GM12891 (cell line): Measurements from ENCODE around the gene ASTN2.
A peak's percentile ranks its signal among the peaks of the same experiment; 100 is the strongest.

ENCODE experiments used
- DNase-seq: peaks from one replicate; pipeline ENCODE4 v3.0.0; 2011; ENCODE audit warnings: low spot score; ENCODE audit not compliant: insufficient read length
- FAIRE-seq: peaks from 2 replicates; lab custom pipeline; 2011; peaks lifted over from hg19 to GRCh38; lab: Jason Lieb, UNC
- PAX5 ChIP-seq: IDR thresholded peaks from 2 replicates; pipeline ENCODE4 v1.6.1; 2011; ENCODE audit warnings: low read length, moderate library complexity, mild to moderate bottlenecking; ENCODE audit not compliant: insufficient read depth, severe bottlenecking
- POLR2A ChIP-seq: IDR thresholded peaks from 2 replicates; pipeline ENCODE4 v1.6.1; 2011; ENCODE audit warnings: low read depth, low read length, control low read depth
- POLR2AphosphoS5 ChIP-seq: IDR thresholded peaks from 2 replicates; pipeline ENCODE4 v1.6.1; 2011; ENCODE audit warnings: low read depth, low read length, control low read depth
- POU2F2 ChIP-seq: IDR thresholded peaks from 2 replicates; pipeline ENCODE4 v1.6.1; 2011; ENCODE audit warnings: low read depth, mild to moderate bottlenecking, control low read depth, low read length, moderate library complexity
- SPI1 ChIP-seq: IDR thresholded peaks from 2 replicates; pipeline ENCODE4 v1.6.1; 2011; ENCODE audit warnings: low read depth, low read length, control low read depth
- TAF1 ChIP-seq: IDR thresholded peaks from 2 replicates; pipeline ENCODE4 v1.6.1; 2011; ENCODE audit warnings: low read depth, low read length, control low read depth

Gene ASTN2

GRCh38 chr9:116643691-116644090, 771.2 kb downstream of the ASTN2 start:
- FAIRE-seq (no peak), DNase-seq (no peak)
- TF ChIP-seq TAF1 (no peak), POLR2AphosphoS5 (no peak), SPI1 (no peak), POLR2A (no peak), POU2F2 (no peak), PAX5 (no peak)

- no peak for TF ChIP-seq POU2F2
- no peak for TF ChIP-seq PAX5
- TF ChIP-seq POLR2AphosphoS5, result no peak
- TF ChIP-seq SPI1, result no peak
- TF ChIP-seq TAF1, result no peak
- no peak for TF ChIP-seq POLR2A
- DNase-seq, result no peak
- FAIRE-seq, result no peak
Observed at GRCh38 chr9:116641292-116642059, 773.4 kb downstream of the ASTN2 start.

- no peak for TF ChIP-seq POLR2A
- TF ChIP-seq POU2F2, result no peak
- TF ChIP-seq TAF1, result no peak
- no peak for TF ChIP-seq PAX5
- no peak for TF ChIP-seq POLR2AphosphoS5
- no peak for TF ChIP-seq SPI1
- FAIRE-seq (no peak), DNase-seq (no peak)
Observed at GRCh38 chr9:116639251-116639741, 775.6 kb downstream of the ASTN2 start.

GRCh38 chr9:116635908-116636307, 778.9 kb downstream of the ASTN2 start:
- no peak for TF ChIP-seq POLR2A
- no peak for TF ChIP-seq POU2F2
- TF ChIP-seq TAF1, result no peak
- TF ChIP-seq POLR2AphosphoS5, result no peak
- TF ChIP-seq PAX5, result no peak
- no peak for TF ChIP-seq SPI1
- DNase-seq, result no peak
- FAIRE-seq, result peak; percentile 13

GRCh38 chr9:116632990-116633838, 781.6 kb downstream of the ASTN2 start:
- DNase-seq, result no peak
- no peak for TF ChIP-seq TAF1
- TF ChIP-seq PAX5, result no peak
- no peak for TF ChIP-seq POU2F2
- no peak for TF ChIP-seq SPI1
- no peak for TF ChIP-seq POLR2AphosphoS5
- no peak for TF ChIP-seq POLR2A
- no peak for FAIRE-seq

GRCh38 chr9:116629634-116630033, 785.2 kb downstream of the ASTN2 start:
- DNase-seq (no peak), FAIRE-seq (no peak)
- TF ChIP-seq POU2F2 (no peak), PAX5 (no peak), POLR2A (no peak), SPI1 (no peak), TAF1 (no peak), POLR2AphosphoS5 (no peak)

- DNase-seq (no peak), FAIRE-seq (no peak)
- TF ChIP-seq POLR2A (no peak), SPI1 (no peak), PAX5 (no peak), POLR2AphosphoS5 (no peak)
Observed at GRCh38 chr9:116628716-116629115, 786.1 kb downstream of the ASTN2 start.

- DNase-seq, result no peak
- no peak for FAIRE-seq
- TF ChIP-seq PAX5 (no peak), POLR2A (no peak), POU2F2 (no peak), SPI1 (no peak), POLR2AphosphoS5 (no peak), TAF1 (no peak)
Observed at GRCh38 chr9:116627433-116627832, 787.4 kb downstream of the ASTN2 start.

GRCh38 chr9:116626762-116627161, 788.1 kb downstream of the ASTN2 start:
- FAIRE-seq (no peak), DNase-seq (no peak)
- TF ChIP-seq PAX5 (no peak), POLR2A (no peak), POLR2AphosphoS5 (no peak), TAF1 (no peak), POU2F2 (no peak), SPI1 (no peak)

GRCh38 chr9:116623715-116624114, 791.1 kb downstream of the ASTN2 start:
- no peak for DNase-seq
- no peak for FAIRE-seq
- TF ChIP-seq PAX5 (no peak), TAF1 (no peak), POLR2A (no peak), SPI1 (no peak), POLR2AphosphoS5 (no peak), POU2F2 (no peak)
